SU-DHL-6 (cell line): Measurements from ENCODE around the gene PHAX.

Source experiments
- H2AFZ ChIP-seq: fragments of 200-600 bp; sonication (generic); 2 replicates; pipeline ENCODE4 v1.6.1; 2014; ENCODE audit warnings: low read depth, mild to moderate bottlenecking, moderate library complexity, mixed read lengths, antibody characterized with exemption, low read length; ENCODE audit not compliant: severe bottlenecking
- H3F3A ChIP-seq: fragments of 200-600 bp; shearing (Covaris generic); 2 replicates; pipeline ENCODE4 v1.6.0; 2016; ENCODE audit warnings: antibody characterized with exemption, mild to moderate bottlenecking; ENCODE audit not compliant: insufficient read depth
- H3K27ac ChIP-seq: fragments of 200-600 bp; sonication (generic); 2 replicates; pipeline ENCODE4 v1.5.1; 2016; ENCODE audit warnings: low read depth, mild to moderate bottlenecking, low read length, moderate library complexity, mixed read lengths
- H3K27me3 ChIP-seq: fragments of 200-600 bp; sonication (generic), shearing (Covaris generic); 2 replicates; pipeline ENCODE4 v1.6.0; 2014; ENCODE audit warnings: mild to moderate bottlenecking, low read length
- H3K36me3 ChIP-seq: fragments of 200-600 bp; sonication (generic); 2 replicates; pipeline ENCODE4 v1.6.1; 2014; ENCODE audit warnings: mild to moderate bottlenecking, low read length, mixed read lengths
- H3K4me2 ChIP-seq: fragments of 300-600, 200-600 bp; shearing (Covaris generic), sonication (generic); 2 replicates; pipeline ENCODE4 v1.6.0; 2014; ENCODE audit warnings: low read length, low read depth, mild to moderate bottlenecking; ENCODE audit not compliant: poor library complexity, severe bottlenecking
- H3K4me3 ChIP-seq: fragments of 200-600 bp; sonication (generic); 2 replicates; pipeline ENCODE4 v1.5.1; 2014; ENCODE audit warnings: antibody characterized with exemption, low read length, mild to moderate bottlenecking, mixed read lengths; ENCODE audit not compliant: insufficient read depth, poor library complexity, severe bottlenecking
- H3K79me2 ChIP-seq: fragments of 200-600 bp; sonication (generic); 2 replicates; pipeline ENCODE4 v1.6.1; 2014; ENCODE audit warnings: mild to moderate bottlenecking, low read length, moderate library complexity; ENCODE audit not compliant: insufficient read depth
- H3K9ac ChIP-seq: fragments of 200-600 bp; sonication (generic); 2 replicates; pipeline ENCODE4 v1.7.0; 2014; ENCODE audit warnings: mild to moderate bottlenecking, low read length
- H3K9me2 ChIP-seq: fragments of 200-600 bp; sonication (generic); replicated peaks from 2 replicates; pipeline ENCODE4 v1.6.1; 2014; ENCODE audit warnings: low read length; ENCODE audit not compliant: insufficient read depth
- H3K9me3 ChIP-seq: fragments of 200-600 bp; sonication (generic); 2 replicates; pipeline ENCODE4 v1.6.1; 2014; ENCODE audit warnings: low read length, mixed read lengths; ENCODE audit not compliant: insufficient read depth
- H4K20me1 ChIP-seq: fragments of 200-600 bp; sonication (generic); 2 replicates; pipeline ENCODE4 v1.6.1; 2014; ENCODE audit warnings: low read depth, mild to moderate bottlenecking, antibody characterized with exemption, low read length, moderate library complexity, mixed read lengths
- CTCF ChIP-seq: fragments of 200-600 bp; sonication (generic); IDR thresholded peaks from one replicate; pipeline ENCODE4 v1.5.1; 2017; ENCODE audit warnings: antibody characterized with exemption, mild to moderate bottlenecking, low read length, moderate library complexity; ENCODE audit not compliant: insufficient read depth, poor library complexity, severe bottlenecking
- EZH2phosphoT487 ChIP-seq: fragments of 200-600 bp; sonication (generic), shearing (Covaris generic); conservative IDR thresholded peaks from 2 replicates; pipeline ENCODE4 v1.6.1; 2018; ENCODE audit warnings: mild to moderate bottlenecking, antibody characterized with exemption, low read length, moderate library complexity, mixed read lengths

Gene PHAX

GRCh38 chr5:126605525-126605924, 4.8 kb downstream of the PHAX start:
- Histone ChIP-seq H3K27ac (no peak overlapping the region), H3K4me3 (peak overlapping the region; percentile 13), H3F3A (peaks cover 6% of the 10 kb centered on the region; the same call in 1 of the 2 replicates), H3K36me3 (peaks cover 11% of the 10 kb centered on the region; the same call in 1 of the 2 replicates), H3K4me2 (peak overlapping the region; percentile 48), H3K9me2 (no peaks in the 10 kb centered on the region), H3K9ac (0 out of 2 replicates have a peak overlapping the region, but pooled peaks have one; percentile 28), H3K9me3 (no peaks in the 10 kb centered on the region), H3K27me3 (no peaks in the 10 kb centered on the region), H3K79me2 (peaks cover 96% of the 10 kb centered on the region), H4K20me1 (0 out of 2 replicates have a peak, but pooled peaks cover 5% of the 10 kb centered on the region), H2AFZ (no peak overlapping the region)
- TF ChIP-seq CTCF (no peak), EZH2phosphoT487 (no peak)

- H3K27me3 ChIP-seq: no peaks in the 10 kb centered on the region
- no peak for TF ChIP-seq EZH2phosphoT487
- no peak for TF ChIP-seq CTCF
- no peak overlapping the region for H3K27ac ChIP-seq
- 0 out of 2 replicates have a peak, but pooled peaks cover 5% of the 10 kb centered on the region for H4K20me1 ChIP-seq
- no peak overlapping the region for H3K4me3 ChIP-seq
- no peak overlapping the region for H3K9ac ChIP-seq
- H3F3A ChIP-seq: peaks cover 15% of the 10 kb centered on the region
- no peak overlapping the region for H3K4me2 ChIP-seq
- H3K36me3 ChIP-seq: peaks cover 7% of the 10 kb centered on the region; the same call in 1 of the 2 replicates
- H2AFZ ChIP-seq: no peak overlapping the region
- H3K9me3 ChIP-seq: no peaks in the 10 kb centered on the region
- H3K9me2 ChIP-seq: no peaks in the 10 kb centered on the region
- peaks cover 85% of the 10 kb centered on the region for H3K79me2 ChIP-seq
Measured at GRCh38 chr5:126610160-126610559, 9.4 kb downstream of the PHAX start.

- H3K36me3 ChIP-seq: peaks cover 4% of the 10 kb centered on the region; the same call in 1 of the 2 replicates
- TF ChIP-seq CTCF (no peak), EZH2phosphoT487 (no peak)
Measured at GRCh38 chr5:126610616-126611015, 9.9 kb downstream of the PHAX start.

More at GRCh38 chr5:126610616-126611015, 9.9 kb downstream of the PHAX start:
- no peak overlapping the region for H3K27ac ChIP-seq
- peaks cover 19% of the 10 kb centered on the region for H3F3A ChIP-seq
- H3K9me3 ChIP-seq: no peaks in the 10 kb centered on the region
- H3K79me2 ChIP-seq: peaks cover 85% of the 10 kb centered on the region
- H3K9me2 ChIP-seq: no peaks in the 10 kb centered on the region
- H2AFZ ChIP-seq: no peak overlapping the region
- no peak overlapping the region for H3K9ac ChIP-seq
- H4K20me1 ChIP-seq: 0 out of 2 replicates have a peak, but pooled peaks cover 3% of the 10 kb centered on the region
- no peak overlapping the region for H3K4me3 ChIP-seq
- H3K27me3 ChIP-seq: no peaks in the 10 kb centered on the region
- no peak overlapping the region for H3K4me2 ChIP-seq
